Glomerular endothelial cell (primary cell): ENCODE results near the gene SOX30. TPM values are rescaled to one million over a fixed set of nuclear protein-coding genes. Genes with fewer than 3 reads are reported as not detected.

Experiments used
- DNase-seq: peaks from one replicate; pipeline ENCODE4 v3.0.0-alpha.2; 2011; ENCODE audit warnings: low read depth, low spot score; ENCODE audit errors: extremely low read depth
- total RNA-seq: library from RNA; depleted of rRNA; stranded (reverse); fragments of >200 nt; gene quantifications from 2 replicates; pipeline ENCODE4 v1.2.3, GENCODE V29; 2015

The SOX30 gene
- total RNA-seq, 1 donor from 2014 or later, result not detected

DNA sequence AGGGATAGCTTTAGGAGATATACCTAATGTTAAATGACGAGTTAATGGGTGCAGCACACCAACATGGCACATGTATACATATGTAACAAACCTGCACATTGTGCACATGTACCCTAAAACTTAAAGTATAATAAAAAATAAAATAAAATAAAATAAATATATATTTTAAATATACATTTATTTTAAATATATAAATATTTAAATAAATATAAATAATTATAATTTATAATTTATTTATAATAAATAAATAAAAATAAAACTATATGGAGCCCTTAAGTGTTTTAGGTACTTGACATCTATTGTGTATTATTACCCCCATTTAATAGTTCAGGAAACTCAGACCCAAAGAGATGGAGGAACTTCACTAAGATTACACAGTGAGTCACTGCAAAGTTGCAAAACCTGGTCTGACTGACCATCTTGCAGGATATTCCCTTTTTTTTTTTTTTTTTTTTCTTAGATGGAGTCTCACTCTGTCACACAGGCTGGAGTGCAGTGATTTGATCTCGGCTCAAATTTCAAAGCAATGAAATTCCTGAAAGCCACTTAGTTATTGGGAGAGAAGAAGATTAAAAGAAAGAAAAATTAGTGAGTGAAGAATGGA lies 13.3 kb upstream of the SOX30 start:
- DNase-seq, result no peak

DNA sequence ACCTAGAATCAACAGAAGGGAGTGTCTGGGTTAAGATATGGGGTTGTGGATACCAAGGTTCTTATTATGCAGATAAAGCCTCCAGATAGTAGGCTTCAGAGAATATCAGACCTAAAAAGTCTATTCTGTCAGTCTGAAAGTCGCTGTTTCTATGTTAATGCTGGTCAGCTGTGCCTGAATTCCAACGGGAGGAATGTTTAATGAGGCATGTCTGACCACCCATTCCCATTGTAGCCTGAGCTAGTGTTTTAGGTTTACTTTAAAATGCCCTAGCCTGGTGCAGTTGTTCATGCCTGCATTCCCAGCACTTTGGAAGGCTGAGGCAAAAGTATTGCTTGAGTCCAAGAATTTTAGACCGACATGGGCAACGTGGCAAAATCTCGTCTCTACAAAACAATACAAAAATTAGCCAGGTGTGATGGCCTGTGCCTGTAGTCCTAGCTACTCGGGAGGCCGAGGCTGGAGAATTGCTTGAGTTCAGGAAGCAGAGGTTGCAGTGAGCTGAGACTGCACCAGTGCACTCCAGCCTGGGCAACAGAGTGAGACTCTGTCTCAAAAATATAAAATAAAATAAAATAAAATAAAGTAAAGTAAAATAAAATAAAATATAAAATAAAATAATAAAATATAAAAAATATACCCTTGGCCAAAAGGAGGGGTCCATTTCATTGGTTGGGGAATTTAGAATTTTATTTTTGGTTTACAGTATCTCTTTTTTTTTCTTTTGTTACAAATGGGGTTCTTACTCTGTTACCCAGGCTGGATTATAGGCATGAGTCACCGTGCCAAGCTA lies 7.8 kb upstream of the SOX30 start:
- DNase-seq, result no peak

- DNase-seq, result no peak
Measured at GRCh38 chr5:157658893-157659292, 6.7 kb upstream of the SOX30 start.

- no peak for DNase-seq
Measured at GRCh38 chr5:157657516-157657915, 5.3 kb upstream of the SOX30 start.

DNA sequence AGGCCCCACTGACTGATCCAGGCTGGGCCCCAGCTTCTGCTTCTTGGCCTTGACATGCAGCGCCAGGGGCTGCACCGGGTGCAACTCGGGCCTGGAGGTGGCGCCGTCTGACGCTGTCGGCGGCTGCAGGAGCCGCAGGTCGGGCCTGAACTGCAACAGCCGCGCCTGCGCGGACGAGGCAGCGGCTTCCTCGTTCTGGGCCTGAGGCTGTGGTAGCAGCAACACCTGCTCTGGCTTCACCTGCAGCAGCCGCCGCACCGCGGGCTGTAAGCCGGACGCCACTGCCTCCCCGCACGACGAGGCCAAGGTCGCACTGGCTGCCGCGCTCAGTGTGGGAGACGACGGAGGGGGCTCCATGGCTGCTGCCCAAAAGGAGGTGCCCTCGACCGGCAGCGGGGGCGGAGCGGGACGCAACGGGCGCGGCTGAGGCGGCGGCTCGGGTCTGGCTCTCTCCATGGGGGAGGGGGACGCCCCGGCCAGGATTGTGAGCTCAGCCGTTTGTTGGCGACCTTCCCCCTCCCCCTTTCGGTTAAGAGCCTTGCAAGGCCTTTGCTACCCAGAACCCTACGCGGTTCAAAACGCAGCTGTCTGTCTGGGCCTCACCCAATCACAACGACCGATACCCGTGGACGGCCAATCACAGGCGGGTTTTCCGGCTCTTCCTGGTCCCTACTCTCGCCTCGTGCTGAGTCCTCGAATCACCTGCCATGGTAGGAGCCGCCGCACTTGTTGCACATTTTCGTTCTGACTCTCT lies 438 bp downstream of the SOX30 start:
- no peak for DNase-seq

DNA sequence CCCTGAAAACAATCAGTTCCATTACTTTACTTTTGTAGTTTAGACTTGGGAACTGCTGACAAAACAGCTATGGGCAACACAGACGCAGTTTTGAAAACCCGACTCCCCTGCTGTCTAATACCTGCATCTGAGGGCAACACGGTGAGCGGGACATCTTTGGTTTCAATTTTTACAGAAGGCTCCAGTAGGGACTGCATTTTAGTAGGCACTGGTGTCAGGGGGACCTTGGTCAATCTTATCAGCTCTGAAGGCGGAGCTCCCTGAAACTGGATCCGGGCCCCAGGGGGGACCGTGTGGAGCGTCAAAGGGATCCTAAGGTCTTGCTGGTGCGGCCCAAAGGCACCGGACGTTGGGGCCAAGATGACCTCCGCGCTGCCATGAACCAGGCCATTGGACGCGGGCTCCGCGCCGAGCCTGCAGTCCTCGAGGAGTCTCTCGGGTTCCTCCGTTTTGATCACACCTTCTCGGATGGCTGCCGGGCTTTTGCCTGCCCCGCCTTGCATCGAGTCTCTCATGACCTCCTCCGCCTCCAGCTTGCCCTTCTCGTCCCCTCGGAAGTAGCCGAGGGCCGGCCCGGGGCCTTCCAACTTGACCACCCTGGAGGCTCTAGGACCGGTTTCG lies 1.1 kb downstream of the SOX30 start:
- DNase-seq, result no peak

GRCh38 chr5:157649101-157649500 lies 3.1 kb downstream of the SOX30 start:
- DNase-seq, result no peak

DNA sequence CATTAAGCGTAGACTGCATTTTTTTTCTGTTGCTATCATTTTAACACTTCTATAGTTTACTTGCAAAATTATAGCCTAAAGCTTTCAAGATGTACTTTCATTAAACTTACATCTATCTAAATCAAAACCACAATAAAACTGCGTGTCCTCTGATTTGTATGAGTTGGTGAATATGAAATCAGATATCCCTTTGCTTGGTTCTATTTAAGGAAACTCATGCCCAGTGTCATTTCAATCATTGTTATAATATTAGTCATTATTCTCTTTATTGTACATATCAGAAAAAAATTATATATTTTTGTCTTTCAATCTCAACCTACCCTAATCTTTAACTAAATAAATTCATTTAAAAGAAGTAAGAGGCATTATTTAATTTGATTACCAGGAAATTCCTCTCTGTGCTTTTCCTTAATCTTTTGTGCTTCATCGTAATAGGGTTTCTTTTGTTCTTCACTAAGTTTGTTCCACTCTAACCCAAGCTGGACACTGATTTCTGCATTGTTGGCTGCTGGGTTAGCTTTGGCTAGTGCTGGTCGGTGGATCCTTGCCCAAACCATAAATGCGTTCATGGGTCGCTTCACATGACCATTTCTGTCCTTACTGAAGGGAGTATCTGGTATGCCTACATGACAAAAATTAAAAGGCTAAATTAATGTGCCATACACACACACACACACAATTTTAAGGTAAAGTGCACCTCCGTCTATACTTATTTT lies 3.8 kb downstream of the SOX30 start:
- DNase-seq, result no peak

GRCh38 chr5:157640406-157641066 lies 11.7 kb downstream of the SOX30 start:
- DNase-seq, result no peak

- DNase-seq, result no peak
Measured at GRCh38 chr5:157630341-157630740, 21.9 kb downstream of the SOX30 start.

GRCh38 chr5:157626831-157627230 lies 25.4 kb downstream of the SOX30 start:
- no peak for DNase-seq

GRCh38 chr5:157624144-157624543 lies 28.1 kb downstream of the SOX30 start:
- DNase-seq, result no peak

DNA sequence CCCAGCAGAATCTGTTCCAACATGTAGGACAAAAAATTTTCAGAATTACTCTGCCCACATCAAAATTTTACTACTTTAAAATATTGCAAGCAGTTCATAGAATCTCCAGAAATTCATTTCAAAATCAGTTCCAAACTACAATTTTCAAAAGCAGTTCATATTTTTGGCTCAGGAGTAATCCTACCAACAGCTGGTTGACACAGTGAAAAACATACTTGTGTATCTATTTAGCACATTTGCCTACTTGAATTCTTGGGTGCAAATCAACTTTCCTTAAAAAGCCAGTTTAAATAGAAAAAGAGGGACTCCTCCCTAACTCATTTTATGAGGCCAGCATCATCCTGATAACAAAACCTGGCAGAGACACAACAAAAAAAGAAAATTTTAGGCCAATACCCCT lies 31.5 kb downstream of the SOX30 start:
- no peak for DNase-seq

- DNase-seq, result no peak
Measured at GRCh38 chr5:157618191-157618765, 34.0 kb downstream of the SOX30 start.

GRCh38 chr5:157616785-157617184 lies 35.5 kb downstream of the SOX30 start:
- DNase-seq, result no peak

GRCh38 chr5:157613385-157614245 lies 38.6 kb downstream of the SOX30 start:
- no peak for DNase-seq

- no peak for DNase-seq
Measured at GRCh38 chr5:157612581-157612980, 39.7 kb downstream of the SOX30 start.

GRCh38 chr5:157611571-157612476 lies 40.4 kb downstream of the SOX30 start:
- DNase-seq, result no peak
